ENCODE data around the gene C5orf63. TPM values are rescaled to one million over a fixed set of nuclear protein-coding genes. Genes with fewer than 3 reads are reported as not detected.

C5orf63 gene
- total and polyA plus RNA-seq, 2 donors (not counting 3 experiments of a cell fraction or from before 2014, with no cell fraction given), result 1.4 to 5.3 TPM

GRCh38 chr5:127007522-127007921, 65.8 kb downstream of the C5orf63 start:
- no peak for DNase-seq (ENCODE audit: low read depth, low spot score)
- no peak overlapping the region for H3K4me2 ChIP-seq (ENCODE audit: insufficient read depth, low read length)
- no peak overlapping the region for H3K27ac ChIP-seq (ENCODE audit: insufficient read depth, low read depth, low read length)
- no peak overlapping the region for H3K9ac ChIP-seq (replicated peaks; ENCODE audit: extremely low read depth, insufficient read depth, low read length)
- no peak overlapping the region for H2AFZ ChIP-seq (ENCODE audit: low read depth, low read length)
- H3K9me3 ChIP-seq (replicated peaks; ENCODE audit: control insufficient read depth, insufficient read depth, low read length), result no peaks in the 10 kb centered on the region
- BruUV-seq (replicated peaks), result no TSS peak
- H3K27me3 ChIP-seq (ENCODE audit: control insufficient read depth in 2 of 2, insufficient read depth in 2 of 2, low read length in 2 of 2), result no peaks in the 10 kb centered on the region
- no peak overlapping the region for H3K4me3 ChIP-seq (replicated peaks in 1 of 3; ENCODE audit: insufficient read depth in 1 of 3, low read depth in 1 of 3, low read length in 3 of 3)
- no peaks in the 10 kb centered on the region for H3K9me1 ChIP-seq (replicated peaks; ENCODE audit: control insufficient read depth, extremely low read depth, insufficient read depth, low read length)
- peaks cover 81% of the 10 kb centered on the region for H3K79me2 ChIP-seq (ENCODE audit: control insufficient read depth, insufficient read depth, low read length)
- H4K20me1 ChIP-seq (replicated peaks; ENCODE audit: control insufficient read depth, extremely low read depth, insufficient read depth, low read length), result no peaks in the 10 kb centered on the region
- CTCF ChIA-PET, result interaction anchor here (1.3 kb wide), 1 partner anchor 37 kb away, joined by 3 read pairs; no protein-coding TSS in a partner anchor
- intact Hi-C loops (cut with micrococcal nuclease), result no loop called here
- peaks cover 15% of the 10 kb centered on the region for H3K4me1 ChIP-seq (ENCODE audit: control insufficient read depth, extremely low read depth, insufficient read depth, low read length)
- no peak for FAIRE-seq
- TF ChIP-seq EZH2 (IDR thresholded peaks at IDR 0.05; ENCODE audit: borderline replicate concordance, low read depth, low read length, severe bottlenecking), result no peak
- TF ChIP-seq CTCF (IDR thresholded peaks at IDR 0.05; ENCODE audit: extremely low read depth in 1 of 2, insufficient read depth in 1 of 2, low read depth in 1 of 2, low read length in 2 of 2), result no peak
- no peak for TF ChIP-seq MAX (IDR thresholded peaks at IDR 0.05; ENCODE audit: insufficient read depth, insufficient read length)
- no peak for TF ChIP-seq JUN (IDR thresholded peaks at IDR 0.05; ENCODE audit: borderline replicate concordance, insufficient read depth, insufficient read length, low read depth)
- TF ChIP-seq POLR2AphosphoS5 (IDR thresholded peaks at IDR 0.05; ENCODE audit: insufficient read depth, low read depth, low read length), result no peak
- no peak for TF ChIP-seq FOS (IDR thresholded peaks at IDR 0.05; ENCODE audit: borderline replicate concordance, insufficient read depth, low read length)
- no peak for TF ChIP-seq MYC (IDR thresholded peaks at IDR 0.05; ENCODE audit: low read depth, low read length)
- no peak for TF ChIP-seq POLR2A (IDR thresholded peaks at IDR 0.05; ENCODE audit: low read depth, low read length)
- TF ChIP-seq GATA2 (IDR thresholded peaks at IDR 0.05; ENCODE audit: insufficient read depth, insufficient read length, low read depth, low read length), result no peak
- POLR2A ChIA-PET, result no interaction called here
- no peaks in the 10 kb centered on the region for H3K36me3 ChIP-seq (ENCODE audit: control insufficient read depth in 2 of 2, extremely low read depth in 1 of 2, insufficient read depth in 2 of 2, low read length in 2 of 2)
- dilution Hi-C loops (cut with MboI; ENCODE audit: extremely low pct_ligation_motif_present, low sequenced_read_pairs), result no loop called here
